Stimulated activated CD4-positive, alpha-beta T cell treated with anti-CD3 and anti-CD28 coated beads, Interleukin-15, amount 100 ng/mL, for 48 hours (primary cell): ENCODE results near the gene CALML3.

Experiments
- DNase-seq, 2 donors: peaks; one replicate each; pipeline ENCODE4 v3.0.0-alpha.2; 2020; ENCODE audit warnings: low read depth in 2 of 2

Gene CALML3

GRCh38 chr10:5491477-5491876 lies 33.3 kb upstream of the CALML3 start:
- no peak for DNase-seq

- no peak for DNase-seq
These were observed 32.4 kb upstream of the CALML3 start for GRCh38 chr10:5492322-5492855.

GRCh38 chr10:5492929-5493576 lies 31.7 kb upstream of the CALML3 start:
- no peak for DNase-seq

- DNase-seq = no peak
These were observed 31.1 kb upstream of the CALML3 start for GRCh38 chr10:5493691-5494090.

- DNase-seq = no peak
These were observed 30.1 kb upstream of the CALML3 start for GRCh38 chr10:5494611-5495010.

- no peak for DNase-seq
These were observed 28.2 kb upstream of the CALML3 start for GRCh38 chr10:5496261-5497250.

GRCh38 chr10:5497289-5497688 lies 27.5 kb upstream of the CALML3 start:
- DNase-seq = no peak

GRCh38 chr10:5497948-5498730 lies 26.6 kb upstream of the CALML3 start:
- no peak for DNase-seq

- no peak for DNase-seq
These were observed 25.8 kb upstream of the CALML3 start for GRCh38 chr10:5498791-5499492.

- DNase-seq = no peak
These were observed 25.1 kb upstream of the CALML3 start, which contains the start of gene CALML5 for GRCh38 chr10:5499493-5500140. Gene CALML5, minus strand, starts transcription at chr10:5499570. Its CDS starts 132 bp downstream, at chr10:5499438.

GRCh38 chr10:5500162-5500670 lies 24.5 kb upstream of the CALML3 start:
- no peak for DNase-seq

GRCh38 chr10:5500910-5501309 lies 23.9 kb upstream of the CALML3 start:
- DNase-seq = no peak

GRCh38 chr10:5502061-5502521 lies 22.7 kb upstream of the CALML3 start:
- no peak for DNase-seq

- DNase-seq = no peak
These were observed 21.9 kb upstream of the CALML3 start for GRCh38 chr10:5502571-5503476.

- DNase-seq = no peak
These were observed 21.3 kb upstream of the CALML3 start for GRCh38 chr10:5503477-5503835.

- DNase-seq = no peak
These were observed 20.4 kb upstream of the CALML3 start for GRCh38 chr10:5504146-5505072.

GRCh38 chr10:5506246-5506645 lies 18.5 kb upstream of the CALML3 start:
- DNase-seq = no peak
